KMS-11 (cell line): ENCODE measurements around the gene NMBR.

Experiments used
- H2AFZ ChIP-seq: fragments of 200-600 bp; sonication (generic); 2 replicates; pipeline ENCODE4 v1.6.1; 2016; ENCODE audit warnings: antibody characterized with exemption, mixed run types, low read depth
- H3K27ac ChIP-seq: fragments of 200-600 bp; sonication (generic); 2 replicates; pipeline ENCODE4 v1.6.1; 2016; ENCODE audit warnings: mild to moderate bottlenecking, mixed run types
- H3K27me3 ChIP-seq: fragments of 200-600 bp; sonication (generic); 2 replicates; pipeline ENCODE4 v1.6.1; 2017; ENCODE audit warnings: mild to moderate bottlenecking, low read depth, mixed run types, moderate library complexity; ENCODE audit not compliant: insufficient read depth
- H3K36me3 ChIP-seq: fragments of 200-600 bp; sonication (generic); 2 replicates; pipeline ENCODE4 v1.6.1; 2017; ENCODE audit warnings: mild to moderate bottlenecking, mixed run types; ENCODE audit not compliant: insufficient read depth
- H3K4me1 ChIP-seq: fragments of 200-600 bp; sonication (generic); 2 replicates; pipeline ENCODE4 v1.6.1; 2016; ENCODE audit warnings: mild to moderate bottlenecking, low read depth, mixed run types; ENCODE audit not compliant: poor library complexity, severe bottlenecking
- H3K4me2 ChIP-seq: fragments of 200-600 bp; sonication (generic); 2 replicates; pipeline ENCODE4 v1.7.0; 2016; ENCODE audit warnings: mild to moderate bottlenecking, mixed run types
- H3K4me3 ChIP-seq: fragments of 200-600 bp; sonication (generic); IDR thresholded peaks from 2 replicates; pipeline ENCODE4 v1.6.1; 2017; ENCODE audit warnings: low read depth, low read length, mixed read lengths; ENCODE audit not compliant: insufficient read depth
- H3K79me2 ChIP-seq: fragments of 200-600 bp; sonication (generic); 2 replicates; pipeline ENCODE4 v1.6.1; 2016; ENCODE audit warnings: low read depth, mixed run types; ENCODE audit not compliant: insufficient read depth
- H3K9ac ChIP-seq: fragments of 200-600 bp; sonication (generic); 2 replicates; pipeline ENCODE4 v1.6.1; 2016; ENCODE audit warnings: mild to moderate bottlenecking, mixed run types
- H4K20me1 ChIP-seq: fragments of 200-600 bp; sonication (generic); 2 replicates; pipeline ENCODE4 v1.6.1; 2016; ENCODE audit warnings: mild to moderate bottlenecking, mixed run types; ENCODE audit not compliant: insufficient read depth
- CTCF ChIP-seq: fragments of 200-600 bp; sonication (generic); conservative IDR thresholded peaks from 2 replicates; pipeline ENCODE4 v1.6.1; 2017; ENCODE audit warnings: low read depth, mild to moderate bottlenecking, antibody characterized with exemption, low read length, moderate library complexity, mixed read lengths

Gene NMBR

GRCh38 chr6:142172758-142173157 is 25.8 kb upstream of the NMBR start:
- Histone ChIP-seq H3K79me2 (no peaks in the 10 kb centered on the region), H3K4me3 (no peak overlapping the region), H3K36me3 (peaks cover 5% of the 10 kb centered on the region; the same call in 1 of the 2 replicates), H3K27me3 (no peaks in the 10 kb centered on the region), H4K20me1 (no peaks in the 10 kb centered on the region), H3K9ac (no peak overlapping the region), H3K4me1 (no peaks in the 10 kb centered on the region), H2AFZ (no peak overlapping the region), H3K27ac (no peak overlapping the region), H3K4me2 (no peak overlapping the region)
- no peak for TF ChIP-seq CTCF

GRCh38 chr6:142171351-142171750 is 24.4 kb upstream of the NMBR start:
- Histone ChIP-seq H3K9ac (no peak overlapping the region), H3K27me3 (no peaks in the 10 kb centered on the region), H3K79me2 (no peaks in the 10 kb centered on the region), H3K36me3 (0 out of 2 replicates have a peak, but pooled peaks cover 5% of the 10 kb centered on the region), H3K27ac (no peak overlapping the region), H3K4me2 (no peak overlapping the region), H2AFZ (no peak overlapping the region), H3K4me1 (no peaks in the 10 kb centered on the region), H3K4me3 (no peak overlapping the region), H4K20me1 (no peaks in the 10 kb centered on the region)
- TF ChIP-seq CTCF = no peak

GRCh38 chr6:142167486-142167885 is 20.6 kb upstream of the NMBR start:
- Histone ChIP-seq H4K20me1 (0 out of 2 replicates have a peak, but pooled peaks cover 2% of the 10 kb centered on the region), H2AFZ (no peak overlapping the region), H3K4me3 (no peak overlapping the region), H3K4me2 (no peak overlapping the region), H3K27me3 (no peaks in the 10 kb centered on the region), H3K9ac (no peak overlapping the region), H3K79me2 (peaks cover 17% of the 10 kb centered on the region; the same call in 1 of the 2 replicates), H3K36me3 (0 out of 2 replicates have a peak, but pooled peaks cover 5% of the 10 kb centered on the region), H3K4me1 (no peaks in the 10 kb centered on the region), H3K27ac (no peak overlapping the region)
- TF ChIP-seq CTCF = no peak

GRCh38 chr6:142167071-142167470 is 20.1 kb upstream of the NMBR start:
- peaks cover 21% of the 10 kb centered on the region for H3K79me2 ChIP-seq
- H3K36me3 ChIP-seq = 0 out of 2 replicates have a peak, but pooled peaks cover 5% of the 10 kb centered on the region
- H3K4me2 ChIP-seq = no peak overlapping the region
- no peaks in the 10 kb centered on the region for H3K4me1 ChIP-seq
- no peak for TF ChIP-seq CTCF
- H3K27ac ChIP-seq = no peak overlapping the region
- no peak overlapping the region for H3K4me3 ChIP-seq
- H3K9ac ChIP-seq = no peak overlapping the region
- H4K20me1 ChIP-seq = 0 out of 2 replicates have a peak, but pooled peaks cover 2% of the 10 kb centered on the region
- no peaks in the 10 kb centered on the region for H3K27me3 ChIP-seq
- no peak overlapping the region for H2AFZ ChIP-seq
